Pancreas (tissue), 10 donors: Measurements from ENCODE around the gene RCOR2. TPM values are rescaled to one million over a fixed set of nuclear protein-coding genes. Genes with fewer than 3 reads are reported as not detected.

Experiments
- ATAC-seq, 4 donors: fragments of 200-7000 bp; cut with Tn5 transposase; one replicate each; pipeline versions ENCODE4 v1.8.0 to v1.9.1; 2020; ENCODE audit warnings: mild to moderate bottlenecking in 4 of 4, moderate library complexity in 4 of 4
- DNase-seq, 6 donors: peaks; one replicate each; pipeline ENCODE4 v3.0.0-alpha.2; 2020
- FAIRE-seq: peaks from 2 replicates; lab custom pipeline; 2012; peaks lifted over from hg19 to GRCh38; lab: Jason Lieb, UNC
- H3K27ac ChIP-seq, 4 donors: fragments of 200-600 bp; sonication (generic); 1 replicate in 3 of 4; 2 replicates in 1 of 4; pipeline versions ENCODE4 v1.5.0 to v1.8.0; 2020
- H3K27me3 ChIP-seq, 4 donors: fragments of 200-600 bp; one replicate each; pipeline ENCODE4 v1.8.0; 2021
- H3K36me3 ChIP-seq, 3 donors: fragments of 200-600 bp; sonication (generic) in 1 of 3; one replicate each; pipeline versions ENCODE4 v1.5.0 to v1.8.0; 2020 to 2021
- H3K4me1 ChIP-seq, 3 donors: fragments of 200-600 bp; one replicate each; pipeline ENCODE4 v1.8.0; 2021
- H3K4me3 ChIP-seq, 4 donors: fragments of 200-600 bp; sonication (generic) in 2 of 4; one replicate each; pipeline versions ENCODE4 v1.5.0 to v1.8.0; 2020 to 2021
- H3K9me3 ChIP-seq, 4 donors: fragments of 200-600 bp; one replicate each; pipeline ENCODE4 v1.8.0; 2021
- CTCF ChIP-seq, 4 donors: fragments of 200-600 bp; sonication (generic) in 3 of 4; IDR thresholded peaks; one replicate each; pipeline versions ENCODE4 v1.5.0 to v1.8.0; 2021; ENCODE audit warnings: antibody characterized with exemption in 4 of 4
- WGBS, 2 donors: extraction: QIAGEN DNeasy Blood & Tissue Kit; methylation state at CpG; one replicate each; pipeline ENCODE4 v1.1.7; 2013; 5-methylcytosine and 5-hydroxymethylcytosine counted together
- intact Hi-C, 3 donors: fragments of 100-400 bp; cut with DNase I; formaldehyde crosslinking; loops; one replicate each; pipeline versions ENCODE4 v1.11.1 to v1.14.2; 2022
- polyA plus RNA-seq, 2 donors: library from polyadenylated mRNA; stranded (reverse); fragments of 200-250 nt; gene quantifications; one replicate each; pipeline ENCODE4 v1.2.3, GENCODE V29; 2013
- total RNA-seq, 6 donors: library from RNA; stranded (reverse); fragmentation: NEBNext Ultra II Directional in 4 of 6; extraction: Animal tissue kit (Norgen Biotek cat#: 25700) in 4 of 6; gene quantifications; one replicate each; pipeline versions ENCODE4 v1.2.1 to v1.2.4, GENCODE V29; 2021 to 2023
- donor health status: healthy with polysubstance abuse.
- donor health status: DM: no; HTN: no; CAD: no; lungs with moderate emphysema.
- donor health status: DM: no; HTN: no; CAD: no.
- donor health status: control.
- donor health status: control.
- donor health status: Bipolar disorder and iron deficiency.
- donor health status: DM: yes; HTN: yes; CAD: no.
- donor health status: DM: no; HTN: no; CAD: no.
- donor health status: DM: no; HTN: no; CAD: no.
- donor health status: DM: yes; HTN: yes; CAD: no.

The RCOR2 gene
- total and polyA plus RNA-seq, 8 donors = 0.37 to 1.9 (median 0.59) TPM

DNA sequence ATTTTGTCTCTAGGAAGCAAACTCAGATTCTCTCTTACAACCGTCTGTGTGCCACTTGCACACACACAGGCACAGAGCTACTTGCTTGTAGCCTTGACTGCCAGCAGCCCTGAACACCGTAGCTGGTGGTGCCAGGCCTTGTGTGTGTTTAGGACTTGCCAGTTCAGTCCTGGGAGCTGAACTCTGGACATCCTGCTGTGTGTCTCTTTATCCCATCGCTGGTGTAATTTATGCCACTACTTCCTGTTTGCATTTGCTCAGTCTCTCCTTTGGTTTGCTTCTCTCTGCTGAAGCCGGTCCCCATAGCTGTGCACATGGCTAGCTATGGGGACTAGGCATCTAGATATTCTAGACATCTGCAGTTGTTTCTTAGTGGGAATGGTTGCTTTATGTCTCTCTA lies 54.0 kb downstream of the RCOR2 start:
- ATAC-seq (peak; percentile 76 to 86 (median 82)), DNase-seq (peak in 5 of 6 donors; percentile 49 to 82 (median 68)), FAIRE-seq (no peak)
- Histone ChIP-seq H3K9me3 (no peaks in the 10 kb centered on the region), H3K27ac (peak overlapping the region; percentile 6 to 60 (median 34)), H3K4me3 (no peak overlapping the region), H3K27me3 (no peaks in the 10 kb centered on the region), H3K4me1 (peaks cover 30 to 48% (median 46%) of the 10 kb centered on the region in 3 donors), H3K36me3 (no peaks in the 10 kb centered on the region)
- 4 to 12% methylated on average over 4 of the region's 4 CpGs for WGBS, 2 donors
- no peak for TF ChIP-seq CTCF (IDR thresholded peaks at IDR 0.05)
- intact Hi-C loops = no loop called here

Other genes starting within 250 kb of the RCOR2 start
- 10 to 100 TPM; 23.5 to 40.7 (median 29.4) TPM for gene ATL3, start 245.8 kb downstream of the RCOR2 start, total RNA-seq
- 1 to 10 TPM; 6.1 to 6.9 TPM for gene ATL3, start 245.8 kb downstream of the RCOR2 start, polyA plus RNA-seq
- 10 to 100 TPM; 51.2 to 74.9 (median 63.9) TPM for gene RTN3, start 235.7 kb downstream of the RCOR2 start, total RNA-seq
- gene RTN3, start 235.7 kb downstream of the RCOR2 start, polyA plus RNA-seq = 10 to 100 TPM; 40.2 to 79.6 TPM
- gene ZFTA, start 148.4 kb downstream of the RCOR2 start, total RNA-seq = 10 to 100 TPM in 1 of 6 donors, 1 to 10 TPM in 5; 4.3 to 11.3 (median 6.2) TPM
- 10 to 100 TPM in 1 of 2 donors, 1 to 10 TPM in 1; 7.0 to 10.0 TPM for gene ZFTA, start 148.4 kb downstream of the RCOR2 start, polyA plus RNA-seq
- 1 to 10 TPM; 2.5 to 7.8 (median 4.3) TPM for gene SPINDOC, start 103.7 kb downstream of the RCOR2 start, total RNA-seq
- gene SPINDOC, start 103.7 kb downstream of the RCOR2 start, polyA plus RNA-seq = 1 to 10 TPM; 8.0 to 8.3 TPM
- gene MARK2, start 78.1 kb downstream of the RCOR2 start, total RNA-seq = 10 to 100 TPM; 19.0 to 30.8 (median 21.5) TPM
- 10 to 100 TPM; 11.7 to 21.0 TPM for gene MARK2, start 78.1 kb downstream of the RCOR2 start, polyA plus RNA-seq
- gene NAA40, start 21.8 kb upstream of the RCOR2 start, total RNA-seq = 10 to 100 TPM in 3 of 6 donors, 1 to 10 TPM in 3; 6.8 to 14.4 (median 11.9) TPM
- gene NAA40, start 21.8 kb upstream of the RCOR2 start, polyA plus RNA-seq = 10 to 100 TPM; 16.7 to 25.7 TPM
- gene COX8A, start 57.5 kb upstream of the RCOR2 start, total RNA-seq = 100 to 1,000 TPM in 4 of 6 donors, 10 to 100 TPM in 2; 79.8 to 135 (median 118) TPM
- gene COX8A, start 57.5 kb upstream of the RCOR2 start, polyA plus RNA-seq = 100 to 1,000 TPM; 351 to 441 TPM
- 10 to 100 TPM; 15.2 to 32.0 (median 24.4) TPM for gene OTUB1, start 69.3 kb upstream of the RCOR2 start, total RNA-seq
- 10 to 100 TPM; 42.4 to 57.8 TPM for gene OTUB1, start 69.3 kb upstream of the RCOR2 start, polyA plus RNA-seq
- gene FLRT1, start 118.8 kb upstream of the RCOR2 start, total RNA-seq = under 1 TPM; 0.04 to 0.31 (median 0.15) TPM
- gene FLRT1, start 118.8 kb upstream of the RCOR2 start, polyA plus RNA-seq = under 1 TPM; 0.27 to 0.87 TPM
- 10 to 100 TPM; 26.0 to 37.8 (median 30.3) TPM for gene MACROD1, start 248.9 kb upstream of the RCOR2 start, total RNA-seq
- gene MACROD1, start 248.9 kb upstream of the RCOR2 start, polyA plus RNA-seq = 100 to 1,000 TPM in 1 of 2 donors, 10 to 100 TPM in 1; 85.1 to 126 TPM